Neural progenitor cell (in vitro differentiated cells): ENCODE results near the gene SLC22A16. TPM values are rescaled to one million over a fixed set of nuclear protein-coding genes. Genes with fewer than 3 reads are reported as not detected.

Experiments used
- DNase-seq: peaks from one replicate; pipeline ENCODE4 v3.0.0-alpha.2; 2016; ENCODE audit warnings: low spot score
- H2AFZ ChIP-seq: fragments of 200-600 bp; sonication (generic); replicated peaks from 2 replicates; pipeline ENCODE4 v1.6.1; 2016; ENCODE audit warnings: antibody characterized with exemption
- H3F3A ChIP-seq: fragments of 200-600 bp; sonication (generic); 2 replicates; pipeline ENCODE4 v1.6.1; 2016; ENCODE audit warnings: antibody characterized with exemption, low read depth
- H3K27ac ChIP-seq: fragments of 200-600 bp; sonication (generic); 2 replicates; pipeline ENCODE4 v1.5.1; 2016; ENCODE audit warnings: mild to moderate bottlenecking
- H3K27me3 ChIP-seq: fragments of 200-600 bp; sonication (generic); 2 replicates; pipeline ENCODE4 v1.6.1; 2016; ENCODE audit warnings: mild to moderate bottlenecking, moderate library complexity
- H3K36me3 ChIP-seq: fragments of 200-600 bp; sonication (generic); 2 replicates; pipeline ENCODE4 v1.5.1; 2016
- H3K4me1 ChIP-seq: fragments of 200-600 bp; sonication (generic); 2 replicates; pipeline ENCODE4 v1.6.1; 2016; ENCODE audit warnings: mixed run types
- H3K4me2 ChIP-seq: fragments of 200-600 bp; sonication (generic); 2 replicates; pipeline ENCODE4 v1.6.1; 2016
- H3K4me3 ChIP-seq: fragments of 200-600 bp; sonication (generic); 2 replicates; pipeline ENCODE4 v1.5.1; 2016
- H3K79me2 ChIP-seq: fragments of 200-600 bp; sonication (generic); 2 replicates; pipeline ENCODE4 v1.6.1; 2016; ENCODE audit warnings: low read depth
- H3K9ac ChIP-seq: fragments of 200-600 bp; sonication (generic); 2 replicates; pipeline ENCODE4 v1.6.1; 2016
- H3K9me3 ChIP-seq: fragments of 200-600 bp; sonication (generic); 2 replicates; pipeline ENCODE4 v1.5.1; 2016; ENCODE audit warnings: low read depth
- H4K20me1 ChIP-seq: fragments of 200-600 bp; sonication (generic); 2 replicates; pipeline ENCODE4 v1.6.1; 2016; ENCODE audit warnings: low read depth
- H3K27ac Mint-ChIP-seq: 3 replicates; pipeline ENCODE4 v1.8.0; 2021; ENCODE audit warnings: mixed read lengths
- H3K27me3 Mint-ChIP-seq: 2 replicates; pipeline ENCODE4 v1.8.0; 2022; ENCODE audit warnings: low read depth, mild to moderate bottlenecking, inconsistent platforms, moderate library complexity, mixed read lengths; ENCODE audit not compliant: insufficient read depth
- H3K36me3 Mint-ChIP-seq: 3 replicates; pipeline ENCODE4 v1.8.0; 2021; ENCODE audit warnings: mixed read lengths
- H3K4me1 Mint-ChIP-seq: 3 replicates; pipeline ENCODE4 v1.8.0; 2021; ENCODE audit warnings: mixed read lengths
- H3K4me3 Mint-ChIP-seq: 3 replicates; pipeline ENCODE4 v1.8.0; 2021; ENCODE audit warnings: mild to moderate bottlenecking, moderate library complexity, mixed read lengths
- H3K9me3 Mint-ChIP-seq: 3 replicates; pipeline ENCODE4 v1.8.0; 2020; ENCODE audit warnings: mixed read lengths
- EZH2 ChIP-seq: fragments of 200-600 bp; sonication (generic); IDR thresholded peaks from 2 replicates; pipeline ENCODE4 v1.6.1; 2017; ENCODE audit warnings: antibody characterized with exemption, mild to moderate bottlenecking, moderate library complexity
- EZH2phosphoT487 ChIP-seq: fragments of 200-600 bp; sonication (generic); IDR thresholded peaks from 2 replicates; pipeline ENCODE4 v1.6.1; 2017; ENCODE audit warnings: antibody characterized with exemption
- total RNA-seq: library from RNA; depleted of rRNA; stranded (reverse); fragments of >200 nt; gene quantifications from 2 replicates; pipeline ENCODE4 v1.2.3, GENCODE V29; 2015; ENCODE audit warnings: low replicate concordance
- TF ChIP-seq, protein P1 (sequence below): fragments of 200-600 bp; sonication (generic); IDR thresholded peaks from 2 replicates; pipeline ENCODE4 v1.5.1; 2017; ENCODE audit warnings: antibody characterized with exemption, mild to moderate bottlenecking

SLC22A16 gene
- total RNA-seq, 1 donor from 2014 or later: not detected

DNA sequence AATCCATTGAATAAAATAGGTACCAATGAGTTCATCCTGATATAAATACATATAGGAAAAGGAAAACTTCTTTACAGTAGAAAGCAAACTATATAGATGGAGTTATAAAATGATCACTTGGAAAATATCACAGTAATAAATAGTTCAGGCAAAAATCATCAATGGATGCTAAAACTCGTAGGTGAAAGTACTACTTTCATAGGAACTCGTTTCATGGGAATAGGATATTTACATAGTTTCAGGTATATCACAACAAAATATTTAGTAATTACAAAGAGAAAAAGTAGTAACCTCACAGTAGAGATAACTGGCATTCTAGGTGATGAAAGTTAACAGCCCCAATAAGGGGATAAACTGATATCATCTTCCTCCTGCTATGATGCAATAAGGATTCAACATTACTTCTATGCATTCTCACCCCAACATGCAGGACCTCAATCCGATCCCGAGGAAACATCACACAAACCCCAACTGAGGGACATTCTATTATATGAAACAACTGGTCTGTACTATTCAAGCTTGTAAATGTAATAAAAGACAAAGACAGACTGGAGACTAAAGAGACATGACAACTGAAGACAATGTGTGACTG is 74.7 kb downstream of the SLC22A16 start:
- Mint-ChIP-seq H3K27me3 (peaks cover 4% of the 10 kb centered on the region), H3K36me3 (no peaks in the 10 kb centered on the region), H3K9me3 (no peaks in the 10 kb centered on the region), H3K27ac (no peak overlapping the region), H3K4me1 (peaks cover 3% of the 10 kb centered on the region), H3K4me3 (no peak overlapping the region)
- DNase-seq: no peak
- H3K4me1 ChIP-seq: no peaks in the 10 kb centered on the region
- H3K36me3 ChIP-seq: no peaks in the 10 kb centered on the region
- H3K27me3 ChIP-seq: no peaks in the 10 kb centered on the region
- no peaks in the 10 kb centered on the region for H3K79me2 ChIP-seq
- H3K9me3 ChIP-seq: no peaks in the 10 kb centered on the region
- H3K4me2 ChIP-seq: no peak overlapping the region
- no peak overlapping the region for H3K4me3 ChIP-seq
- no peaks in the 10 kb centered on the region for H4K20me1 ChIP-seq
- no peak overlapping the region for H3K9ac ChIP-seq
- no peak overlapping the region for H3K27ac ChIP-seq
- H2AFZ ChIP-seq: no peak overlapping the region
- no peak for TF ChIP-seq EZH2phosphoT487
- no peak for TF ChIP-seq EZH2
- H3F3A ChIP-seq: no peaks in the 10 kb centered on the region

DNA sequence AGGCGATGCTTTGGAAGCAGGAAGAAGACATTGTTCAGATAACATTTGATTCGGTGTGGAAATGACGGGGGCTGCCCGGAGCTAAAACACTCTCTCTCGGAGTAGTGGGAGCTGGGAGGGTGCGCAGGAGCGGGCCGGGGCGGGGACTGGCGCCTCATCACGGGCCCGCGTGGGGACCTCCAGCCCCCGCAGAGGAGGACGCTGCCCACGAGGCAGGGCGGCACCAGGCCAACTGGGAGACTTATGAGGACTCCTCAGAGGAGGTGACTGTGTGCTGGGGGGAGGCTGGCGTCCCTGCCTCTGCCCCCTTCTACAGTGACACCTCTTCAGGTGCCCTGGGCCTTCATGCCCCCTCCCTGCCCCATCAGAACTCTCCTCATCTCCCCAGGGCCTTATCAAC is 76.2 kb downstream of the SLC22A16 start:
- H3K4me1 ChIP-seq: no peaks in the 10 kb centered on the region
- H3K27ac ChIP-seq: no peak overlapping the region
- Mint-ChIP-seq H3K27me3 (peaks cover 4% of the 10 kb centered on the region), H3K4me3 (no peak overlapping the region), H3K36me3 (no peaks in the 10 kb centered on the region), H3K27ac (no peak overlapping the region), H3K4me1 (peaks cover 3% of the 10 kb centered on the region), H3K9me3 (no peaks in the 10 kb centered on the region)
- H2AFZ ChIP-seq: no peak overlapping the region
- no peaks in the 10 kb centered on the region for H3K9me3 ChIP-seq
- H3K79me2 ChIP-seq: no peaks in the 10 kb centered on the region
- H4K20me1 ChIP-seq: no peaks in the 10 kb centered on the region
- no peak overlapping the region for H3K4me2 ChIP-seq
- H3K27me3 ChIP-seq: no peaks in the 10 kb centered on the region
- TF ChIP-seq EZH2 (no peak), EZH2phosphoT487 (no peak)
- TF ChIP-seq, protein P1, sequence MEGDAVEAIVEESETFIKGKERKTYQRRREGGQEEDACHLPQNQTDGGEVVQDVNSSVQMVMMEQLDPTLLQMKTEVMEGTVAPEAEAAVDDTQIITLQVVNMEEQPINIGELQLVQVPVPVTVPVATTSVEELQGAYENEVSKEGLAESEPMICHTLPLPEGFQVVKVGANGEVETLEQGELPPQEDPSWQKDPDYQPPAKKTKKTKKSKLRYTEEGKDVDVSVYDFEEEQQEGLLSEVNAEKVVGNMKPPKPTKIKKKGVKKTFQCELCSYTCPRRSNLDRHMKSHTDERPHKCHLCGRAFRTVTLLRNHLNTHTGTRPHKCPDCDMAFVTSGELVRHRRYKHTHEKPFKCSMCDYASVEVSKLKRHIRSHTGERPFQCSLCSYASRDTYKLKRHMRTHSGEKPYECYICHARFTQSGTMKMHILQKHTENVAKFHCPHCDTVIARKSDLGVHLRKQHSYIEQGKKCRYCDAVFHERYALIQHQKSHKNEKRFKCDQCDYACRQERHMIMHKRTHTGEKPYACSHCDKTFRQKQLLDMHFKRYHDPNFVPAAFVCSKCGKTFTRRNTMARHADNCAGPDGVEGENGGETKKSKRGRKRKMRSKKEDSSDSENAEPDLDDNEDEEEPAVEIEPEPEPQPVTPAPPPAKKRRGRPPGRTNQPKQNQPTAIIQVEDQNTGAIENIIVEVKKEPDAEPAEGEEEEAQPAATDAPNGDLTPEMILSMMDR: no peak
- H3F3A ChIP-seq: no peaks in the 10 kb centered on the region
- no peak overlapping the region for H3K9ac ChIP-seq
- DNase-seq: no peak
- no peaks in the 10 kb centered on the region for H3K36me3 ChIP-seq
- no peak overlapping the region for H3K4me3 ChIP-seq

DNA sequence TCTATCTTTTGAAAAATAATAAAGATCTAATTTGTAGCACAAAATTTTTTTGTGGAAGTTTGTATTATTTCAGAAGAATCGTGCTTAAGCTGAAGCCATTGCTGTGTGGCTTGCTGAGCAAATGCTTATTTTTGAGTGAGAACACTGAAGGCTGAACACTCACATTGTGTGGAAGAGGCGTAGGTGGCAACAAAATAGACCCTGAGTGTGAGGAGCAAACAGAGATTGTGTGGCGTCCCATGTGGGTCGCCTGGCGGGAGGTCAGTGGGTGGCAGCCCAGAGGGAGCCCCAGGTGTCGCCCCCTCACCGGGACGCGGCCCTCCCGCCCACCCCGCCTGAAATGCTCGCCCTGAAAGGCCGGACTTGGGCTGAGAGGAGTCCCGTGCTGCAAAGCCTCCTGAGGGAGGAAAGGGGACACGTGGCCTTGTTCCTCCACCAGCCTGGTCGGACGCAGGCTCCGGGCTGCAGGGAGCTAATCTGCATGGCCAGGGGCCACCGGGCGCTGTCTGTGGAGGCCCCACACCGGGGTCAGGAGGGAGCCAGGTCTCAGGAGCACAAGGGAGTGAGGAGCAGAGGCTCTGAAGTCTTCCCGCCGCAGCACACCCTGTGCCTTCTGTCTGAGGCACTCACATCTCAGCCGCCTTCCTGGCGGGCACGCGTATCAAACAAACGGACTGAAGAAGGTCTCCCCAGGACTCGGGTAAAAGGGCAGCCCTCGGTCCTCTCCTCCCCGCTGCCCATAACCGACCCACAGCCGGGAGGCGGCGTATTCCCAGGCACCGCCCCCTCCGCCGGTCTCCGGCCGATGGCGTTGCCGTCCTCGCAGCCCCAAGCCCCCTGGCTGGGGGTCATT is 77.0 kb downstream of the SLC22A16 start:
- H3K27me3 Mint-ChIP-seq: peaks cover 4% of the 10 kb centered on the region
- H3K4me2 ChIP-seq: no peak overlapping the region

More for the DNA sequence above, 77.0 kb downstream of the SLC22A16 start:
- TF ChIP-seq EZH2phosphoT487: no peak
- TF ChIP-seq, protein P1: no peak
- TF ChIP-seq EZH2: no peak
- no peaks in the 10 kb centered on the region for H3K4me1 ChIP-seq
- Mint-ChIP-seq H3K4me3 (no peak overlapping the region), H3K36me3 (no peaks in the 10 kb centered on the region), H3K9me3 (no peaks in the 10 kb centered on the region), H3K27ac (no peak overlapping the region), H3K4me1 (peaks cover 3% of the 10 kb centered on the region)
- H3K27me3 ChIP-seq: no peaks in the 10 kb centered on the region
- no peaks in the 10 kb centered on the region for H3K79me2 ChIP-seq
- no peaks in the 10 kb centered on the region for H3K9me3 ChIP-seq
- no peaks in the 10 kb centered on the region for H3F3A ChIP-seq
- no peak overlapping the region for H3K27ac ChIP-seq
- H3K9ac ChIP-seq: no peak overlapping the region
- no peak for DNase-seq
- H2AFZ ChIP-seq: no peak overlapping the region
- H3K4me3 ChIP-seq: no peak overlapping the region
- H4K20me1 ChIP-seq: no peaks in the 10 kb centered on the region
- H3K36me3 ChIP-seq: no peaks in the 10 kb centered on the region
